Spleen (tissue), 11 donors: ENCODE measurements around the gene ITPRID2. TPM values are rescaled to one million over a fixed set of nuclear protein-coding genes. Genes with fewer than 3 reads are reported as not detected.

Experiments used
- DNase-seq: peaks from one replicate; pipeline ENCODE4 v3.0.0-alpha.2; 2020
- H3K27ac ChIP-seq, 8 donors: fragments of 200-600 bp; sonication (generic) in 7 of 8; 1 replicate in 4 of 8; 2 replicates in 4 of 8; pipeline versions ENCODE4 v1.5.0 to v1.8.0; 2016 to 2021; ENCODE audit warnings: inconsistent platforms in 4 of 8, mild to moderate bottlenecking in 4 of 8, moderate library complexity in 1 of 8
- H3K27me3 ChIP-seq, 7 donors: fragments of 200-600 bp; sonication (generic) in 6 of 7; replicated peaks in 1 of 7; 1 replicate in 4 of 7; 2 replicates in 3 of 7; pipeline versions ENCODE4 v1.5.0 to v1.8.0; 2016 to 2021; ENCODE audit warnings: inconsistent platforms in 3 of 7, mild to moderate bottlenecking in 1 of 7
- H3K36me3 ChIP-seq, 6 donors: fragments of 200-600 bp; sonication (generic) in 5 of 6; 1 replicate in 4 of 6; 2 replicates in 2 of 6; pipeline versions ENCODE4 v1.5.0 to v1.8.0; 2016 to 2021; ENCODE audit warnings: inconsistent platforms in 2 of 6
- H3K4me1 ChIP-seq, 6 donors: fragments of 200-600 bp; sonication (generic) in 5 of 6; 1 replicate in 3 of 6; 2 replicates in 3 of 6; pipeline versions ENCODE4 v1.5.0 to v1.8.0; 2016 to 2021; ENCODE audit warnings: inconsistent platforms in 3 of 6
- H3K4me3 ChIP-seq, 8 donors: fragments of 200-600 bp; sonication (generic) in 7 of 8; 1 replicate in 4 of 8; 2 replicates in 4 of 8; pipeline versions ENCODE4 v1.5.0 to v1.8.0; 2016 to 2021; ENCODE audit warnings: inconsistent platforms in 4 of 8, mild to moderate bottlenecking in 4 of 8, moderate library complexity in 2 of 8
- H3K9me3 ChIP-seq, 8 donors: fragments of 200-600 bp; sonication (generic) in 7 of 8; 1 replicate in 4 of 8; 2 replicates in 4 of 8; pipeline versions ENCODE4 v1.5.0 to v1.8.0; 2016 to 2021; ENCODE audit warnings: inconsistent platforms in 4 of 8
- POLR2A ChIP-seq, 3 donors: fragments of 450-650 bp; IDR thresholded peaks; one replicate each; pipeline ENCODE4 v1.5.1; 2017; ENCODE audit warnings: antibody characterized with exemption in 3 of 3, mild to moderate bottlenecking in 1 of 3
- POLR2AphosphoS5 ChIP-seq, 3 donors: sonication (generic); formaldehyde crosslinking; IDR thresholded peaks; one replicate each; pipeline ENCODE4 v1.5.1; 2017; ENCODE audit warnings: antibody characterized with exemption in 3 of 3
- WGBS, 5 donors: extraction: QIAGEN DNeasy Blood & Tissue Kit in 3 of 5; methylation state at CpG; one replicate each; pipeline versions ENCODE4 v1.1.5 to v1.1.7; 2013 to 2018; 5-methylcytosine and 5-hydroxymethylcytosine counted together
- intact Hi-C: fragments of 100-400 bp; cut with DNase I; formaldehyde crosslinking; loops from one replicate; pipeline ENCODE4 v1.15.0; 2023; ENCODE audit warnings: low total_unique reads
- polyA plus RNA-seq, 3 donors: library from polyadenylated mRNA; stranded (reverse); fragments of 200-250 nt; gene quantifications; one replicate each; pipeline ENCODE4 v1.2.1, GENCODE V29; 2013
- total RNA-seq, 7 donors: library from RNA; depleted of rRNA in 3 of 7; stranded (reverse); fragments of >200 nt in 3 of 7; fragmentation: NEBNext Ultra II Directional in 4 of 7; extraction: Animal tissue kit (Norgen Biotek cat#: 25700) in 4 of 7; gene quantifications; one replicate each; pipeline versions ENCODE4 v1.1.0 to v1.2.1, GENCODE V29; 2016 to 2021
- TF ChIP-seq, protein P1 (sequence below), 11 experiments: fragments of 200-600 bp in 7 of 11; fragments of 450-650 bp in 4 of 11; sonication (generic) in 4 of 11; IDR thresholded peaks in 8 of 11; conservative IDR thresholded peaks in 3 of 11; 1 replicate in 7 of 11; 2 replicates in 4 of 11; pipeline versions ENCODE4 v1.4.0 to v1.8.0; 2016 to 2021; ENCODE audit warnings: antibody characterized with exemption in 11 of 11, inconsistent platforms in 4 of 11, mild to moderate bottlenecking in 1 of 11
- donor health status: healthy with polysubstance abuse.
- donor health status: DM: no; HTN: no; CAD: no; lungs with moderate emphysema.
- donor health status: DM: no; HTN: no; CAD: no.
- donor health status: Bipolar disorder and iron deficiency.
- donor health status: healthy.
- donor health status: DM: no; HTN: no; CAD: no.
- donor health status: DM: yes; HTN: yes; CAD: no.

The ITPRID2 gene
- total and polyA plus RNA-seq, 10 donors, result 18.0 to 230 (median 120) TPM

DNA sequence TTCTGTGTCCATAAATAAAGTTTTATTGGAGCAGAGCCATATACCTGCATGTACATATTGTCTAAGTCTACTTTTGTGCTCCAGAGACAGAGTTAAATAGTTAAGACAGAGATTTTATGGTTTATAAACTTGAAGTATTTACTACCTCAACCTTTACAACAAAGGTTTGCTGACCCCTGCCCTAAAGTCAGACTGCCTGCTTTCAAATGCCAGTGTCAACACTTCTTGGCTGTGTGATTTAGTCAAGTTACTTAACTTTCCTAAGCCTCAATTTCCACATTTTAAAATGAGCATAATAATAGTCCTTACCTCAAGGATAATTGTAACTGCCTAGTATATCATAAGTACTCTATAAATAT lies 44.4 kb upstream of the ITPRID2 start:
- TF ChIP-seq POLR2A (IDR thresholded peaks at IDR 0.05) (no peak), POLR2AphosphoS5 (IDR thresholded peaks at IDR 0.05) (no peak)
- TF ChIP-seq, protein P1, sequence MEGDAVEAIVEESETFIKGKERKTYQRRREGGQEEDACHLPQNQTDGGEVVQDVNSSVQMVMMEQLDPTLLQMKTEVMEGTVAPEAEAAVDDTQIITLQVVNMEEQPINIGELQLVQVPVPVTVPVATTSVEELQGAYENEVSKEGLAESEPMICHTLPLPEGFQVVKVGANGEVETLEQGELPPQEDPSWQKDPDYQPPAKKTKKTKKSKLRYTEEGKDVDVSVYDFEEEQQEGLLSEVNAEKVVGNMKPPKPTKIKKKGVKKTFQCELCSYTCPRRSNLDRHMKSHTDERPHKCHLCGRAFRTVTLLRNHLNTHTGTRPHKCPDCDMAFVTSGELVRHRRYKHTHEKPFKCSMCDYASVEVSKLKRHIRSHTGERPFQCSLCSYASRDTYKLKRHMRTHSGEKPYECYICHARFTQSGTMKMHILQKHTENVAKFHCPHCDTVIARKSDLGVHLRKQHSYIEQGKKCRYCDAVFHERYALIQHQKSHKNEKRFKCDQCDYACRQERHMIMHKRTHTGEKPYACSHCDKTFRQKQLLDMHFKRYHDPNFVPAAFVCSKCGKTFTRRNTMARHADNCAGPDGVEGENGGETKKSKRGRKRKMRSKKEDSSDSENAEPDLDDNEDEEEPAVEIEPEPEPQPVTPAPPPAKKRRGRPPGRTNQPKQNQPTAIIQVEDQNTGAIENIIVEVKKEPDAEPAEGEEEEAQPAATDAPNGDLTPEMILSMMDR (IDR thresholded peaks at IDR 0.05 in 8 of 11, conservative IDR thresholded peaks at IDR 0.05 in 3 of 11), result no peak
- peaks cover 0 to 30% (median 14%) of the 10 kb centered on the region in 6 donors for H3K4me1 ChIP-seq
- intact Hi-C loops, result no loop called here
- H3K4me3 ChIP-seq, result no peak overlapping the region
- no peak for DNase-seq
- H3K36me3 ChIP-seq, result no peaks in the 10 kb centered on the region
- H3K9me3 ChIP-seq, result no peaks in the 10 kb centered on the region
- H3K27ac ChIP-seq, result no peak overlapping the region
- H3K27me3 ChIP-seq, result no peaks in the 10 kb centered on the region

DNA sequence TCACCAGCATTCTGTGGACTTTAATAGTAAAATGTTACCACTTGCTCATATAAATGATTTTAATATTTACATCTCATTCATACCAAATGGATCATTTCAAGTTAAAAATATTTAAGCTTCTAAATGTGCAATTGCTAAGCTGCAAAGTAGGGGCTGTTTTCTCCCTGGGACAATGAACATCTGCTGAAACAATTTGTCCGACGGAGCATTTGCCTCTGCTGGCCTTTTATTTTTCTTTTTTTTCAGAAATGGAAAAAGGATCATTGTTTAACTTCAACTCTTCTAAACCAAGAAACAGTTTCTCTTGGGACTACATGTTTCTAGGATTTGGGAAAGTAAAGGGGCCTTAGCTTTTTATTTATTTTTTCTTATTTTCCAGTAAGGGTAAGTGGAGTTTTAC lies 43.8 kb upstream of the ITPRID2 start:
- H3K4me3 ChIP-seq, result no peak overlapping the region
- H3K4me1 ChIP-seq, result peaks cover 0 to 30% (median 14%) of the 10 kb centered on the region in 6 donors
- no peaks in the 10 kb centered on the region for H3K9me3 ChIP-seq
- WGBS, 5 donors, result 77 to 92% (median 87%) methylated on average over 2 of the region's 2 CpGs
- H3K36me3 ChIP-seq, result no peaks in the 10 kb centered on the region
- H3K27me3 ChIP-seq, result no peaks in the 10 kb centered on the region
- no peak overlapping the region for H3K27ac ChIP-seq
- no peak for DNase-seq
- intact Hi-C loops, result no loop called here
- TF ChIP-seq, protein P1 (IDR thresholded peaks at IDR 0.05 in 8 of 11, conservative IDR thresholded peaks at IDR 0.05 in 3 of 11), result no peak
- TF ChIP-seq POLR2A (IDR thresholded peaks at IDR 0.05) (no peak), POLR2AphosphoS5 (IDR thresholded peaks at IDR 0.05) (no peak)

DNA sequence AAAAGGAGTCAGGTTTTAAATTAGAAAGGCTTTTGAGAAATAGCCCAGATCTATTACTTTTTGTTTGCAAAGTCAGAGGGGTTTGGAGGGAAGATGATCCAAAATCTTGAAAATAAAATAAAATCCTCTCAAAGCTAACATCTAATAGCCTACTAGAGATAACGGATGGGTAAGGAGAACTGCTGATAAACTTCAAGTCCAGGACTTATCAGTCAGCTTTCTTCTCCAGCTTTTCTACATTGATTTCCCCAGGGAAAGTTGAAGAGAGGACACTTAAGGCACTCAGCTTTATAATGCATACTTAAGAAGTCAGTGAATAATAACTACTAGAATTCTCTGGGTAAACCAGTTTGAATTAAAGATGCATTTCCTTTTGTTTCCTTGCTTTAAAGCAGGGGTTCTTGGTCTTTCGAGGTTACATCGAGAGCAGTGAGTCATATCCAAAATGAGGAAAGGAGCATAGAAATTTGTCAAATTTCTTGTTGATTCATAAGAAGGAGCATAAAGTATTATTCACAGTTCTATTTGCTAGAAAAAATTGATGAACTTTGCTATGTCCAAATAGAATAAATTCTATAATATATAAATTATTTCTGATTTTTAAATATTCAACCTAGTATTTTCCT lies 43.2 kb upstream of the ITPRID2 start:
- TF ChIP-seq POLR2AphosphoS5 (IDR thresholded peaks at IDR 0.05) (no peak), POLR2A (IDR thresholded peaks at IDR 0.05) (no peak)
- TF ChIP-seq, protein P1 (IDR thresholded peaks at IDR 0.05 in 8 of 11, conservative IDR thresholded peaks at IDR 0.05 in 3 of 11), result no peak
- 53 to 67% (median 61%) methylated on average over 3 of the region's 3 CpGs for WGBS, 5 donors
- Histone ChIP-seq H3K4me3 (no peak overlapping the region), H3K36me3 (no peaks in the 10 kb centered on the region), H3K9me3 (no peaks in the 10 kb centered on the region), H3K27me3 (no peaks in the 10 kb centered on the region), H3K27ac (no peak overlapping the region), H3K4me1 (peaks cover 0 to 30% (median 14%) of the 10 kb centered on the region in 6 donors)
- intact Hi-C loops, result no loop called here
- no peak for DNase-seq

DNA sequence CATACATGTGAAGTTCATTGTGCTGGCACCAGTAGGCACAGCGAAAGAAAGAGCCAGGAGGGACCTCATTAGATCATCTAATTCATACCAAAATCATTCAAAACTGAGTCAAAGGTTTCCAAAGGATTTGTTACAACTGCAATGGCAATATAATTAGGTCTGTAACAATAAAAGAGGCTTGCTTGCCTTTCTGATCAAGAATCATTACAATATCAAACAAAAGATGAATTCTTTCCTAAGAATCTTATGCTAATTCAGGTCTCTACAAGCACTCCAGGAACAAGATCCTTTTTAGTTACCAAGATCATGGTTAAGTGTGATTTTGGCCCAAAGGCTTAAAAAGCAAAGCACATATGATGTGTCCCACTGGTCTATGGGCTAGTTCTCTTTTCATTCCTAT lies 41.9 kb upstream of the ITPRID2 start:
- WGBS, 5 donors, result 79 to 99% (median 93%) methylated on average over 1 of the region's 1 CpG
- H3K27me3 ChIP-seq, result no peaks in the 10 kb centered on the region
- H3K9me3 ChIP-seq, result no peaks in the 10 kb centered on the region
- TF ChIP-seq POLR2AphosphoS5 (IDR thresholded peaks at IDR 0.05) (no peak), POLR2A (IDR thresholded peaks at IDR 0.05) (no peak)
- TF ChIP-seq, protein P1 (IDR thresholded peaks at IDR 0.05 in 8 of 11, conservative IDR thresholded peaks at IDR 0.05 in 3 of 11), result no peak
- no peak overlapping the region for H3K27ac ChIP-seq
- H3K36me3 ChIP-seq, result no peaks in the 10 kb centered on the region
- intact Hi-C loops, result no loop called here
- peaks cover 0 to 30% (median 14%) of the 10 kb centered on the region in 6 donors for H3K4me1 ChIP-seq
- DNase-seq, result no peak
- no peak overlapping the region for H3K4me3 ChIP-seq
